NCI-H446 (cell line): ENCODE results near the gene IQGAP1.
A peak's percentile ranks its signal among the peaks of the same experiment; 100 is the strongest.
"Not testable (repeated sequence)": the region's sequence is repeated elsewhere in the genome, so short reads cannot be mapped to it uniquely, and the experiment has no call there.

Experiments
- DNase-seq, 2 experiments: peaks; one replicate each; lab custom pipeline; 2025; lab: John Stamatoyannopoulos, UW

The IQGAP1 gene

GRCh38 chr15:90387534-90388461 is at the start of gene IQGAP1:
Gene IQGAP1 (plus strand): TSS chr15:90388242. CDS start chr15:90388342, 100 bp downstream.
- peak; percentile 90 to 99 for DNase-seq

GRCh38 chr15:90338532-90338931 is 49.5 kb upstream of the IQGAP1 start:
- DNase-seq, result no peak

GRCh38 chr15:90340345-90340744 is 47.7 kb upstream of the IQGAP1 start:
- no peak for DNase-seq

GRCh38 chr15:90343302-90343790 is 44.7 kb upstream of the IQGAP1 start:
- no peak for DNase-seq

GRCh38 chr15:90344662-90345061 is 43.4 kb upstream of the IQGAP1 start:
- no peak for DNase-seq

GRCh38 chr15:90345857-90346256 is 42.2 kb upstream of the IQGAP1 start:
- no peak for DNase-seq

GRCh38 chr15:90347431-90348065 is 40.5 kb upstream of the IQGAP1 start:
- DNase-seq, result not testable (repeated sequence)

- DNase-seq, result no peak
These were observed 39.6 kb upstream of the IQGAP1 start for GRCh38 chr15:90348456-90348855.

- DNase-seq, result no peak
These were observed 39.0 kb upstream of the IQGAP1 start for GRCh38 chr15:90349072-90349471.

- no peak for DNase-seq
These were observed 38.2 kb upstream of the IQGAP1 start for GRCh38 chr15:90349821-90350220.

GRCh38 chr15:90351479-90352106 is 36.4 kb upstream of the IQGAP1 start:
- peak; percentile 41 to 46 for DNase-seq

- DNase-seq, result peak; percentile 89 to 95
These were observed 35.7 kb upstream of the IQGAP1 start, which contains the start of gene ZNF774 for GRCh38 chr15:90352107-90352893. Gene ZNF774 (plus strand): TSS chr15:90352284. CDS start chr15:90354661, 2,377 bp downstream.

GRCh38 chr15:90354986-90355385 is 33.1 kb upstream of the IQGAP1 start:
- DNase-seq, result no peak

- DNase-seq, result no peak
These were observed 29.7 kb upstream of the IQGAP1 start for GRCh38 chr15:90358124-90359033.

- no peak for DNase-seq
These were observed 27.3 kb upstream of the IQGAP1 start for GRCh38 chr15:90360746-90361145.

GRCh38 chr15:90362936-90363212 is 25.2 kb upstream of the IQGAP1 start:
- DNase-seq, result peak in 1 of 2 experiments; percentile 3

GRCh38 chr15:90364251-90364650 is 23.8 kb upstream of the IQGAP1 start:
- DNase-seq, result no peak

GRCh38 chr15:90365414-90366055 is 22.5 kb upstream of the IQGAP1 start:
- no peak for DNase-seq

GRCh38 chr15:90367576-90367975 is 20.5 kb upstream of the IQGAP1 start:
- DNase-seq, result no peak

- no peak for DNase-seq
These were observed 13.0 kb upstream of the IQGAP1 start for GRCh38 chr15:90375071-90375470.
